KOPT-K1 (cell line): ENCODE measurements around the gene PLXDC1.

Experiments
- H3K27ac ChIP-seq: fragments of 200-600 bp; sonication (generic); 2 replicates; pipeline ENCODE4 v1.5.1; 2016; ENCODE audit warnings: antibody characterized with exemption, mild to moderate bottlenecking, low read depth, low read length; ENCODE audit not compliant: poor library complexity, severe bottlenecking
- H3K36me3 ChIP-seq: fragments of 200-600 bp; sonication (generic); 2 replicates; pipeline ENCODE4 v1.5.1; 2017; ENCODE audit warnings: antibody characterized with exemption, mild to moderate bottlenecking, low read length, moderate library complexity; ENCODE audit not compliant: insufficient read depth
- H3K9me3 ChIP-seq: fragments of 200-600 bp; sonication (generic); 2 replicates; pipeline ENCODE4 v1.5.1; 2017; ENCODE audit warnings: antibody characterized with exemption, low read length, mild to moderate bottlenecking; ENCODE audit not compliant: insufficient read depth, poor library complexity, severe bottlenecking

PLXDC1 gene

GRCh38 chr17:39092692-39093230, 58.7 kb downstream of the PLXDC1 start:
- Histone ChIP-seq H3K9me3 (no peaks in the 10 kb centered on the region), H3K36me3 (no peaks in the 10 kb centered on the region), H3K27ac (peak overlapping the region; percentile 77)

- peak overlapping the region; percentile 24 for H3K27ac ChIP-seq
- no peaks in the 10 kb centered on the region for H3K9me3 ChIP-seq
- H3K36me3 ChIP-seq = no peaks in the 10 kb centered on the region
Measured at GRCh38 chr17:39090908-39091665, 60.4 kb downstream of the PLXDC1 start.

DNA sequence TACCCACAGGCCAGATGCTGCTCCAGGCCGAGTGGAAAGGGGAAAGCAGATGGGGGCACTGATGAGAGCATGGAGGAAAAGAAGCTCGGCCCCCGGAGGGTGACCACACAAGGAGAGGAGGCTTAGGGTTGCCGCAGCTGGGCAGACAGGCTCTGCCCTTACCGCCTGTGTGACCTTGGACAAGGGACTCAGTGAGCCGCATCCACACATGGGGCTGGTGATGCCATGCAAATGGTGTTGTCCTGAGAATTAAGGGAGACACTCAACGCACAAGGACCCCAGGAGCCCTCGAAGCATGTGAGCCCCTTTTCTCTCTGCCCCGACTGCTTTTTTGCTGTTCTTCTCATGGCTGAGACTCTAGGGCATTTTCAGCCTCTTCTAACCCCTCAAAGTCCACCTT, 61.0 kb downstream of the PLXDC1 start:
- no peaks in the 10 kb centered on the region for H3K36me3 ChIP-seq
- H3K27ac ChIP-seq = no peak overlapping the region
- no peaks in the 10 kb centered on the region for H3K9me3 ChIP-seq

DNA sequence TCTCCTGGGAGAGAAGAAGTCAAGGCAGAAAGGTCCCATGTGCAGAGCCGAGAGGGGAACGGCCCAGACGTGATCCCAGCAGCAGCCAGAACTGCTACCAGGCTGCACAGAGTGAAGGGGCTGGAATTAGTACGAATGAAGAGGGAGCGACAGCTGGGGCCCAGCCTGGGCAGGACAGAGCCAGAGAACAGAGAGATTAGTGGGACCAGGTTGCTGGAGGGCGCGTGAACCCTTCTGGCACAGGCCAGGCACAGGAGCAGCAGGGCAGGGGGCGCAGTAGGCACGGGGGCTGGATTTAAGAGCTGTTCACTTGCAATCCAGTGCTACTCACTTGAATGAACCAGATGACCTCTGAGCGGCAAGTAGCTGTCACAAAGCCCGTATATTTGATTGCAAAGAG, 66.9 kb downstream of the PLXDC1 start:
- H3K36me3 ChIP-seq = no peaks in the 10 kb centered on the region
- H3K9me3 ChIP-seq = no peaks in the 10 kb centered on the region
- H3K27ac ChIP-seq = no peak overlapping the region

DNA sequence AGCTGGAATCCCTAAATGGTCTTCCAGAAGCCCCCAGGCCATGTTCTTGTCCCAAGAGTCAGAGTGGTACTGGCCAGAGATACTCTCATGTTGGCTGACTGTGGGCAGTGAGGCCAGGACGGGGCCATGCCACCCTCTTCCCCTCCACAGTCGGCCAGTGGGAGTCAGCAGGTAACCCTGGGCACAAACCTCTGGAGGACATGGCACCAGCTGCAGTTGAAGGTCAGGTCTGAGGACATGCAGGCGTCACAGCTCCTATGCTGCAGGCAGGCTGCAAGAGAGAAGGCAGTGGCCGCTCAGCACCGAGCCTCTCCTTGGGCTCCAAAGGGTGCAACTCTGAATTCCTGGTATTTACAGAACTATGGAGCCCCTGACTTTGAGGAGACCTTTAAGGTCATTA, 68.2 kb downstream of the PLXDC1 start:
- no peaks in the 10 kb centered on the region for H3K36me3 ChIP-seq

GRCh38 chr17:39082482-39082881, 69.0 kb downstream of the PLXDC1 start:
- no peaks in the 10 kb centered on the region for H3K9me3 ChIP-seq
- no peak overlapping the region for H3K27ac ChIP-seq
- H3K36me3 ChIP-seq = no peaks in the 10 kb centered on the region

More for the DNA sequence above, 68.2 kb downstream of the PLXDC1 start:
- no peak overlapping the region for H3K27ac ChIP-seq
- H3K9me3 ChIP-seq = no peaks in the 10 kb centered on the region

- Histone ChIP-seq H3K9me3 (no peaks in the 10 kb centered on the region), H3K27ac (no peak overlapping the region), H3K36me3 (no peaks in the 10 kb centered on the region)
Measured at GRCh38 chr17:39081851-39082250, 69.6 kb downstream of the PLXDC1 start.

DNA sequence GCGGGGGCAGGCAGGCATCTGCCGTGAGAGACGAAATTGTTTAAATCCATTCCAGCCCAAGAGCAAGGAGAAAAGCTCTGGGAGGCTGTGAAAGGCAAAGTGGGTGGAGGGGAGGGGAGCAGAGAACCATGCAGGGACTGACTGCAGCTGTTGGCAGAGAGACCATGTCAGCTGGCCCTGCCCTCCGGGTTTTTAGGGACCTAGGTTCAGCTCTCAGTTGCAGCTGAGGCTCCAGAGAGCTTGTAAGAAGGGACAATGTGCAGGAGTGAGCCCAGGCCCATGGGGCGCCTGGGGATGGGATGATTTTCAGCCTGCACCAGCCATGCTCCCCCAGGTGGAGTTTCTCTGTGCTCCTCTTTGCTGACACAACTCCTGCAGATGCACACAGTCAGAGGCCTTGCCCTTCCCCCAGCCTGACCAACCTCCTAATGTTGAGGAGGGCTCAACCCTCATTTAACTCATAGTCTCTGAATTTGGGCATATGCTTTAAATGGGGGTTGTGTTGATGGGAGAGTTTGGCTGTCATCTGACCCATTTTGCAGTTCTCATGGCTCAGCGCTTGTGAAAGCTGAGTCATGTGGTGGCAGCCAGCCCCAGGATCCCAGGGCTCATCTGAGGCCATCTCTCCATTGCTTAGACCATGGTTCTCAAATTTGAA, 70.9 kb downstream of the PLXDC1 start:
- Histone ChIP-seq H3K27ac (no peak overlapping the region), H3K36me3 (no peaks in the 10 kb centered on the region), H3K9me3 (no peaks in the 10 kb centered on the region)

GRCh38 chr17:39079836-39080235, 71.6 kb downstream of the PLXDC1 start:
- Histone ChIP-seq H3K27ac (no peak overlapping the region), H3K9me3 (no peaks in the 10 kb centered on the region), H3K36me3 (no peaks in the 10 kb centered on the region)

- Histone ChIP-seq H3K9me3 (no peaks in the 10 kb centered on the region), H3K27ac (no peak overlapping the region), H3K36me3 (no peaks in the 10 kb centered on the region)
Measured at GRCh38 chr17:39077866-39078265, 73.6 kb downstream of the PLXDC1 start.

- H3K27ac ChIP-seq = no peak overlapping the region
- no peaks in the 10 kb centered on the region for H3K9me3 ChIP-seq
- H3K36me3 ChIP-seq = no peaks in the 10 kb centered on the region
Measured at GRCh38 chr17:39077252-39077651, 74.2 kb downstream of the PLXDC1 start.

DNA sequence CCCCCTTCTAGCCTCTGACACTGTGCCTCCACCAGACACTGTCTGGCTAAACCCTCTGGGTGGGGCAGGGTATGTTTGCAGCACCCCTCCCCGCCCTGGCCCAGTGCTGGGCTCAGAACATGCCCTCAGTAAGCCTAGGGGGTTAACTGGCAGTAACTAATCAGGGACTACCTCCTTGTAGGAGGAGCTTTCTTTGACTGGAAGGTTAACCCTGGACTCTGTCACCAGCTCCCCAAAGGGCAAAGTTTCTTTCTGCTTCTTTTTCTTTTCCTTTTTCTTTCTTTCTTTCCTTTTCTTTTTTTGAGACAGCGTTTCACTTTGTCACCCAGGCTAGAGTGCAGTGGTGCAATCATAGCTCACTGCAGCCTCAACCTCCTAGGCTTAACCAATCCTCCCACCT, 76.8 kb downstream of the PLXDC1 start:
- Histone ChIP-seq H3K9me3 (no peaks in the 10 kb centered on the region), H3K36me3 (no peaks in the 10 kb centered on the region), H3K27ac (no peak overlapping the region)

DNA sequence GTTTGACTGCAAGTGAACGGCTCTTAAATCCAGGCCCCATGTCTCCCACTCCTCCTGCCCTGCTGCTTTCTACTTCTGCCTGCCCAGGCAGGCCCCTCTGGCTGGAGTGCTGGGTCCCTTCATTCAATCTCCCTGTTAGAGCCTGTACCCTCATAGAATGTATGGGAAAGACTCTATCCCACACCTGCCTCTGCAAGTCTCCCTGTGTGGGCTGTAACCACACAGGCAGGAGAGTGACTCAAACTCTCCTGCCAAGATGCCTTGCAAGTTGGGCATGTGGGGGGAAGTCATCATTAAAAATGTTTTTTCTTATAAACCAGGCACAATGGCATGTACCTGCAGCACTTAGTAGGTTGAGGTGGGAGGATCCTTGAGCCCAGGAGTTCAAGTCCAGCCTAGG, 77.5 kb downstream of the PLXDC1 start:
- H3K9me3 ChIP-seq = no peaks in the 10 kb centered on the region
- no peaks in the 10 kb centered on the region for H3K36me3 ChIP-seq
- H3K27ac ChIP-seq = no peak overlapping the region

DNA sequence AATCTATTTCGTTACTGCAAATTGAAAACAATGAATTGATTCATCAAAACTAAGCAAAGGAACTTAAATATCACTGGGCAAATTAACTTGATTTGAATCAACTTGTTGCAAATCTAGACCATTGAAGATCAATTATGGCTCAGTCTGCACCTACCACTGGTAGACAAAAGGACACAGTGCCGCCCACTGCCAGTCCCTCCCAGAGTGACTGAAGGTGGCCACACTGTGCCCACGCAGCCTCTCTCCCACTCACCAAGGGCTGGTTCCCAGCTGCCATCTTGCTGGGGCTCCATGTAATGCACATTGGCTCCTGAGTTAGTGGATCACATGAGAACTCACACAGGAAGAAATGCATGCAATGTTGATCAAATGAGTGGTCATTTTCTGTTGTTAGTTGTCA, 78.1 kb downstream of the PLXDC1 start:
- no peaks in the 10 kb centered on the region for H3K36me3 ChIP-seq
- no peaks in the 10 kb centered on the region for H3K9me3 ChIP-seq
- no peak overlapping the region for H3K27ac ChIP-seq

- H3K36me3 ChIP-seq = no peaks in the 10 kb centered on the region
- H3K27ac ChIP-seq = no peak overlapping the region
- no peaks in the 10 kb centered on the region for H3K9me3 ChIP-seq
Measured at GRCh38 chr17:39071573-39071972, 79.9 kb downstream of the PLXDC1 start.
